Measurements from ENCODE around the gene TNS1. TPM values are rescaled to one million over a fixed set of nuclear protein-coding genes. Genes with fewer than 3 reads are reported as not detected.

Gene TNS1
- total RNA-seq, 2 donors from 2014 or later, result 3.3 to 4.2 TPM

GRCh38 chr2:217845301-217845700 lies 157.5 kb downstream of the TNS1 start:
- 95 to 100% methylated on average over 1 of the region's 1 CpG for whole genome bisulfite sequencing, 2 experiments (ENCODE audit: insufficient coverage in 1 of 2, insufficient read length in 1 of 2)

GRCh38 chr2:217844696-217845095 lies 158.1 kb downstream of the TNS1 start:
- no peak overlapping the region for H3K27ac ChIP-seq (ENCODE audit: low read depth, low read length)
- H3K27me3 Mint-ChIP-seq (ENCODE audit: insufficient read depth), result no peaks in the 10 kb centered on the region

More at GRCh38 chr2:217845301-217845700, 157.5 kb downstream of the TNS1 start:
- H3K27ac Mint-ChIP-seq, result no peak overlapping the region
- H3K36me3 Mint-ChIP-seq (ENCODE audit: low read depth), result no peaks in the 10 kb centered on the region
- H3K27me3 ChIP-seq (ENCODE audit: control insufficient read depth, insufficient read depth, low read length, poor library complexity, severe bottlenecking), result no peaks in the 10 kb centered on the region
- no peak overlapping the region for H3K27ac ChIP-seq (ENCODE audit: low read depth, low read length)
- no peaks in the 10 kb centered on the region for H3K4me1 ChIP-seq (ENCODE audit: control insufficient read depth, insufficient read depth, low read length)
- H3K9me3 Mint-ChIP-seq, result peaks cover 6% of the 10 kb centered on the region
- peaks cover 18% of the 10 kb centered on the region for H3K9me3 ChIP-seq (ENCODE audit: control insufficient read depth, low read length)
- H3K36me3 ChIP-seq (ENCODE audit: control insufficient read depth, insufficient read depth, low read length), result no peaks in the 10 kb centered on the region
- no peak overlapping the region for H3K9ac ChIP-seq (ENCODE audit: extremely low read depth, low read length, poor library complexity, severe bottlenecking)
- no peaks in the 10 kb centered on the region for H3K4me1 Mint-ChIP-seq
- no peak overlapping the region for H3K4me3 Mint-ChIP-seq
- no peak for TF ChIP-seq CTCF (conservative IDR thresholded peaks at IDR 0.05)
- no peak overlapping the region for H3K4me3 ChIP-seq (ENCODE audit: low read length)
- H3K27me3 Mint-ChIP-seq (ENCODE audit: insufficient read depth), result no peaks in the 10 kb centered on the region
- DNase-seq, result no peak

GRCh38 chr2:217843324-217843723 lies 159.5 kb downstream of the TNS1 start:
- H3K4me3 Mint-ChIP-seq, result no peak overlapping the region
- no peaks in the 10 kb centered on the region for H3K36me3 ChIP-seq (ENCODE audit: control insufficient read depth, insufficient read depth, low read length)
- H3K27me3 Mint-ChIP-seq (ENCODE audit: insufficient read depth), result no peaks in the 10 kb centered on the region
- no peaks in the 10 kb centered on the region for H3K27me3 ChIP-seq (ENCODE audit: control insufficient read depth, insufficient read depth, low read length, poor library complexity, severe bottlenecking)
- H3K4me1 ChIP-seq (ENCODE audit: control insufficient read depth, insufficient read depth, low read length), result no peaks in the 10 kb centered on the region
- peaks cover 6% of the 10 kb centered on the region for H3K9me3 Mint-ChIP-seq
- H3K4me3 ChIP-seq (ENCODE audit: low read length), result no peak overlapping the region
- no peak overlapping the region for H3K27ac Mint-ChIP-seq
- no peak for DNase-seq
- no peaks in the 10 kb centered on the region for H3K4me1 Mint-ChIP-seq
- H3K36me3 Mint-ChIP-seq (ENCODE audit: low read depth), result no peaks in the 10 kb centered on the region
- WGBS, 2 experiments (ENCODE audit: insufficient coverage in 1 of 2, insufficient read length in 1 of 2), result 64 to 91% methylated on average over 1 of the region's 1 CpG
- H3K27ac ChIP-seq (ENCODE audit: low read depth, low read length), result no peak overlapping the region
- peaks cover 18% of the 10 kb centered on the region for H3K9me3 ChIP-seq (ENCODE audit: control insufficient read depth, low read length)
- no peak overlapping the region for H3K9ac ChIP-seq (ENCODE audit: extremely low read depth, low read length, poor library complexity, severe bottlenecking)
- TF ChIP-seq CTCF (conservative IDR thresholded peaks at IDR 0.05), result no peak

More at GRCh38 chr2:217844696-217845095, 158.1 kb downstream of the TNS1 start:
- Mint-ChIP-seq H3K4me3 (no peak overlapping the region), H3K4me1 (no peaks in the 10 kb centered on the region), H3K27ac (no peak overlapping the region), H3K9me3 (peaks cover 6% of the 10 kb centered on the region), H3K36me3 (ENCODE audit: low read depth) (no peaks in the 10 kb centered on the region)
- Histone ChIP-seq H3K4me3 (ENCODE audit: low read length) (no peak overlapping the region), H3K9ac (ENCODE audit: extremely low read depth, low read length, poor library complexity, severe bottlenecking) (no peak overlapping the region), H3K36me3 (ENCODE audit: control insufficient read depth, insufficient read depth, low read length) (no peaks in the 10 kb centered on the region), H3K9me3 (ENCODE audit: control insufficient read depth, low read length) (peaks cover 18% of the 10 kb centered on the region), H3K27me3 (ENCODE audit: control insufficient read depth, insufficient read depth, low read length, poor library complexity, severe bottlenecking) (no peaks in the 10 kb centered on the region), H3K4me1 (ENCODE audit: control insufficient read depth, insufficient read depth, low read length) (no peaks in the 10 kb centered on the region)
- TF ChIP-seq CTCF (conservative IDR thresholded peaks at IDR 0.05), result no peak
- no peak for DNase-seq
- WGBS, 2 experiments (ENCODE audit: insufficient coverage in 1 of 2, insufficient read length in 1 of 2), result 88% methylated on average over 1 of the region's 1 CpG; no CpG with 5 or more reads in 1 of the 2 experiments
